DOHH2 (cell line): ENCODE data around the gene ANXA6.

Experiments used
- H3F3A ChIP-seq: fragments of 200-600 bp; sonication (generic), shearing (Covaris generic); 2 replicates; pipeline ENCODE4 v1.6.0; 2016; ENCODE audit warnings: antibody characterized with exemption, mild to moderate bottlenecking; ENCODE audit not compliant: control insufficient read depth, insufficient read depth
- H3K27ac ChIP-seq: fragments of 200-600 bp; sonication (generic); 2 replicates; pipeline ENCODE4 v1.5.1; 2014; ENCODE audit warnings: low read depth, mild to moderate bottlenecking, low read length, moderate library complexity
- H3K27me3 ChIP-seq: fragments of 200-600 bp; sonication (generic); 2 replicates; pipeline ENCODE4 v1.6.1; 2014; ENCODE audit warnings: mild to moderate bottlenecking, low read length, mixed read lengths; ENCODE audit not compliant: control insufficient read depth
- H3K36me3 ChIP-seq: fragments of 200-600 bp; sonication (generic); 2 replicates; pipeline ENCODE4 v1.6.1; 2014; ENCODE audit warnings: mild to moderate bottlenecking, low read length, moderate library complexity, mixed read lengths; ENCODE audit not compliant: control insufficient read depth
- H3K4me1 ChIP-seq: fragments of 200-600 bp; sonication (generic); 2 replicates; pipeline ENCODE4 v1.6.1; 2014; ENCODE audit warnings: mild to moderate bottlenecking, low read length, mixed read lengths; ENCODE audit not compliant: control insufficient read depth
- H3K4me2 ChIP-seq: fragments of 200-600 bp; sonication (generic); 2 replicates; pipeline ENCODE4 v1.6.0; 2014; ENCODE audit warnings: mild to moderate bottlenecking, low read length, moderate library complexity
- H3K4me3 ChIP-seq: fragments of 200-600 bp; sonication (generic); 2 replicates; pipeline ENCODE4 v1.5.1; 2014; ENCODE audit warnings: mild to moderate bottlenecking, low read length, mixed read lengths
- H3K79me2 ChIP-seq: fragments of 200-600 bp; sonication (generic); 2 replicates; pipeline ENCODE4 v1.6.1; 2014; ENCODE audit warnings: mild to moderate bottlenecking, low read length, mixed read lengths; ENCODE audit not compliant: control insufficient read depth
- H3K9me2 ChIP-seq: fragments of 200-600 bp; sonication (generic); replicated peaks from 2 replicates; pipeline ENCODE4 v1.6.1; 2014; ENCODE audit warnings: mild to moderate bottlenecking, low read length, mixed read lengths; ENCODE audit not compliant: control insufficient read depth
- H3K9me3 ChIP-seq: fragments of 200-600 bp; sonication (generic); 2 replicates; pipeline ENCODE4 v1.6.1; 2014; ENCODE audit warnings: antibody characterized with exemption, low read length, mixed read lengths; ENCODE audit not compliant: control insufficient read depth, insufficient read depth
- H4K20me1 ChIP-seq: fragments of 200-600 bp; sonication (generic); 2 replicates; pipeline ENCODE4 v1.6.0; 2014; ENCODE audit warnings: low read depth, mild to moderate bottlenecking, antibody characterized with exemption, low read length, moderate library complexity; ENCODE audit not compliant: control insufficient read depth, insufficient read depth
- EZH2phosphoT487 ChIP-seq: fragments of 200-600 bp; sonication (generic); IDR thresholded peaks from 2 replicates; pipeline ENCODE4 v1.6.1; 2017; ENCODE audit warnings: borderline replicate concordance, mild to moderate bottlenecking, antibody characterized with exemption, low read length, moderate library complexity, mixed read lengths
- TF ChIP-seq, protein P1 (sequence below): fragments of 200-600 bp; sonication (generic); IDR thresholded peaks from one replicate; pipeline ENCODE4 v1.5.1; 2014; ENCODE audit warnings: antibody characterized with exemption, mild to moderate bottlenecking, low read depth, low read length; ENCODE audit not compliant: poor library complexity, severe bottlenecking

ANXA6 gene

DNA sequence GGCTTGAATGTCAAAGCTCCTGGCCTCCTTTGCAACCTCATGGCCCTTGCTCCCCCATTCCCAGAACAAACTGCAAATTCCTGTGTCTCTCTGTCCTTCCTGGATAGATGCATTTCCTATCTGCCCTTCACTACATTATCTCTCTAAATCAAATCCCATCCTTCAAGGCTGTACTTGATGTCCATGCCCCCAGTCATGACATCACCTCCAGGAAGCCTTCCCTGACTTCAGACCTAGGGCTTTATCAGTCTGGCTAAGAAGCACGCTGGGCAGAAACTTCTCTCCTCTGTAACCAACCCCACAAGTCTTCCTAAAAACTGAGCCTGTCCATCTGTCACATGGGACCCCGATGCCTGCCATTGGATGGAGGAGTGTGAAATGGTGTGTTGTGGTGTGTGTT lies 51.1 kb downstream of the ANXA6 start:
- Histone ChIP-seq H3K4me2 (no peak overlapping the region), H3K4me3 (no peak overlapping the region), H3K9me3 (no peaks in the 10 kb centered on the region), H3K27me3 (no peaks in the 10 kb centered on the region), H3F3A (no peaks in the 10 kb centered on the region), H4K20me1 (no peaks in the 10 kb centered on the region), H3K9me2 (no peaks in the 10 kb centered on the region), H3K36me3 (no peaks in the 10 kb centered on the region), H3K79me2 (no peaks in the 10 kb centered on the region), H3K4me1 (peaks cover 17% of the 10 kb centered on the region), H3K27ac (no peak overlapping the region)
- no peak for TF ChIP-seq EZH2phosphoT487
- TF ChIP-seq, protein P1, sequence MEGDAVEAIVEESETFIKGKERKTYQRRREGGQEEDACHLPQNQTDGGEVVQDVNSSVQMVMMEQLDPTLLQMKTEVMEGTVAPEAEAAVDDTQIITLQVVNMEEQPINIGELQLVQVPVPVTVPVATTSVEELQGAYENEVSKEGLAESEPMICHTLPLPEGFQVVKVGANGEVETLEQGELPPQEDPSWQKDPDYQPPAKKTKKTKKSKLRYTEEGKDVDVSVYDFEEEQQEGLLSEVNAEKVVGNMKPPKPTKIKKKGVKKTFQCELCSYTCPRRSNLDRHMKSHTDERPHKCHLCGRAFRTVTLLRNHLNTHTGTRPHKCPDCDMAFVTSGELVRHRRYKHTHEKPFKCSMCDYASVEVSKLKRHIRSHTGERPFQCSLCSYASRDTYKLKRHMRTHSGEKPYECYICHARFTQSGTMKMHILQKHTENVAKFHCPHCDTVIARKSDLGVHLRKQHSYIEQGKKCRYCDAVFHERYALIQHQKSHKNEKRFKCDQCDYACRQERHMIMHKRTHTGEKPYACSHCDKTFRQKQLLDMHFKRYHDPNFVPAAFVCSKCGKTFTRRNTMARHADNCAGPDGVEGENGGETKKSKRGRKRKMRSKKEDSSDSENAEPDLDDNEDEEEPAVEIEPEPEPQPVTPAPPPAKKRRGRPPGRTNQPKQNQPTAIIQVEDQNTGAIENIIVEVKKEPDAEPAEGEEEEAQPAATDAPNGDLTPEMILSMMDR: no peak

DNA sequence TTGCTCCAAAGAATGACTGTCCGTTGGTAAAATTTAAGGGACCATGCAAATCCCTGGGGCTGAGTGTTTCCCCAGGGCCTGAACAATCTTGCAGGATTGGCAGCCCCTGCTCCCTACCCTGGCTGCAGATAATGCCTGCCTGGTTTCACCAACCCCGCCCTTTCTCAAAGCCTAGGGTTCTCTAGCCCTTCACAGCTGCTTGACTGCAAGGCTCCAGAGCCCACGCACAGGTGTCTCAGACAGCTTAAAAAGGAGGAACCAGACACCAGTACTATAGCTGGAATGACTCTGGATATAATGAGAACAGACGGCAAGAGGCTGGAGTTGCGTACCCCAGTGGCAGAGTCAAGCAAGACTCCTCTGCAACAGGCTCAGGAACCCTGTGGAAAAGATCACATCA lies 51.5 kb downstream of the ANXA6 start:
- Histone ChIP-seq H3K9me3 (no peaks in the 10 kb centered on the region), H4K20me1 (no peaks in the 10 kb centered on the region), H3K4me1 (peaks cover 12% of the 10 kb centered on the region), H3K27ac (no peak overlapping the region), H3F3A (no peaks in the 10 kb centered on the region), H3K79me2 (no peaks in the 10 kb centered on the region), H3K9me2 (no peaks in the 10 kb centered on the region), H3K27me3 (no peaks in the 10 kb centered on the region), H3K4me3 (no peak overlapping the region), H3K36me3 (no peaks in the 10 kb centered on the region), H3K4me2 (no peak overlapping the region)
- TF ChIP-seq, protein P1: no peak
- no peak for TF ChIP-seq EZH2phosphoT487

DNA sequence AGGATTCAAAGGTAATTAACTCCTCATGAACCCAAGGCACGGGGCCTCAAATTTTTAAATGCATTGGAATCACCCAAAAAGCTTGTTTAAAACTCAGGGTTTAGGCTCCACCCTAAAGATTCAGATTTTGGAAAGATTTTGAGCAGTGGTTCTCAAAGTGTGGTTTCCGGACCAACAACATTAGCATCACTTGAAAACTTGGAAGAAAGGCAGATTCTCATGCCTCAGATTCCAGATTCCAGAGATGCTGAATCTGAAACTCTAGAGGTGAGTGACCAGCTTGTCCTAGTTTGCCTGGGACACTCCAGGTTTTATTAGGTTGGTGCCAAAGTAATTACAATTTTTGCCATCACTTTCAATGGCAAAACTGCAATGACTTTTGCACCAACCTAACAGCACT lies 52.0 kb downstream of the ANXA6 start:
- Histone ChIP-seq H3K4me3 (no peak overlapping the region), H3K9me2 (no peaks in the 10 kb centered on the region), H3K27ac (no peak overlapping the region), H3F3A (no peaks in the 10 kb centered on the region), H3K9me3 (no peaks in the 10 kb centered on the region), H3K36me3 (no peaks in the 10 kb centered on the region), H4K20me1 (no peaks in the 10 kb centered on the region), H3K79me2 (no peaks in the 10 kb centered on the region), H3K27me3 (no peaks in the 10 kb centered on the region), H3K4me1 (peaks cover 7% of the 10 kb centered on the region), H3K4me2 (no peak overlapping the region)
- TF ChIP-seq EZH2phosphoT487: no peak
- TF ChIP-seq, protein P1: no peak

DNA sequence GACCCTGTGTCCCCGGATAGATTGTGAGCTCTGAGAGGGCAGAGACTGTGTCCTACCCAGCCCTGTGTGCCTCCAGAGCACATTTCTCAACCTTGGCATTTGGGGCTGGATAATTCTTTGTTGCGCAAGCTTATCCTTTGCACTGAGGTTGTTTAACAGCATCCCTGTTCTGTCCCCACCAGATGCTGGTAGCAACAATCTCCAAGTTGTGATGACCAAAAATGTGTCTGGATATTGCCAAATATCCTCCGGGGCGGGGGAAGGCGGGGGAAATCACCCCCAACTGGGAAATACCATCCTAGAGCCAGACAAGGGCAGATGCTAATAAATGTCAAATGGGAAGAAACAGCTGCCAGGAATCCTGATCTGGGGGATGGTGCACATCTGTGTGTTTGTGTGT lies 52.8 kb downstream of the ANXA6 start:
- Histone ChIP-seq H3F3A (no peaks in the 10 kb centered on the region), H3K79me2 (no peaks in the 10 kb centered on the region), H3K4me3 (no peak overlapping the region), H3K4me2 (no peak overlapping the region), H3K36me3 (no peaks in the 10 kb centered on the region), H3K9me2 (no peaks in the 10 kb centered on the region), H3K27me3 (no peaks in the 10 kb centered on the region), H3K4me1 (no peaks in the 10 kb centered on the region; the same call in 1 of the 2 replicates), H3K27ac (no peak overlapping the region), H4K20me1 (no peaks in the 10 kb centered on the region), H3K9me3 (no peaks in the 10 kb centered on the region)
- TF ChIP-seq, protein P1: no peak
- TF ChIP-seq EZH2phosphoT487: no peak
